ENCODE data around the gene TP53RK.

The TP53RK gene

GRCh38 chr20:46660487-46660886, 28.8 kb downstream of the TP53RK start:
- DNase-seq (ENCODE audit: low spot score) = no peak

- no peak for DNase-seq (ENCODE audit: low spot score)
Observed at GRCh38 chr20:46657618-46658017, 31.6 kb downstream of the TP53RK start.

DNA sequence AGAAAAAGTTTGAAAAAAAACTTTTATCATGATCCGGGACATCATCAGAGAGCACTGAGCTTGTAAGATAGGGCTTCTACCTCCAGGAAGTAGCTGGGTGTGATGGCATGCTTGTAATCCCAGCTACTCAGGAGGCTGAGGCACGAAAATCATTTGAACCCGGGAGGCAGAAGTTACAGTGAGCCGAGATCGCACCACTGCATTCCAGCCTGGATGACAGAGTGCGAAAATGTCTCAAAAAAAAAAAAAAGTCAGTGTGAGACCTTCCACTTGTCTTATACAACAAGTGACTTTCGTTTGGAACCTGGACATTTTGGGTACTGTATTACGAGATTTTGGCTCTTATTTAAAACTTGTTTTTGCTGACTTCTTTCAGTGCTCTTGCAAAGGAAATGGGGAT, 32.1 kb downstream of the TP53RK start:
- DNase-seq (ENCODE audit: low spot score) = no peak

GRCh38 chr20:46652699-46653098, 36.5 kb downstream of the TP53RK start:
- DNase-seq (ENCODE audit: low spot score) = no peak

- DNase-seq (ENCODE audit: low spot score) = no peak
Observed at GRCh38 chr20:46651091-46651962, 37.9 kb downstream of the TP53RK start, which contains the start of gene SLC13A3. Gene SLC13A3, minus strand, starts transcription at chr20:46651459. Its CDS starts 38 bp downstream, at chr20:46651421.

DNA sequence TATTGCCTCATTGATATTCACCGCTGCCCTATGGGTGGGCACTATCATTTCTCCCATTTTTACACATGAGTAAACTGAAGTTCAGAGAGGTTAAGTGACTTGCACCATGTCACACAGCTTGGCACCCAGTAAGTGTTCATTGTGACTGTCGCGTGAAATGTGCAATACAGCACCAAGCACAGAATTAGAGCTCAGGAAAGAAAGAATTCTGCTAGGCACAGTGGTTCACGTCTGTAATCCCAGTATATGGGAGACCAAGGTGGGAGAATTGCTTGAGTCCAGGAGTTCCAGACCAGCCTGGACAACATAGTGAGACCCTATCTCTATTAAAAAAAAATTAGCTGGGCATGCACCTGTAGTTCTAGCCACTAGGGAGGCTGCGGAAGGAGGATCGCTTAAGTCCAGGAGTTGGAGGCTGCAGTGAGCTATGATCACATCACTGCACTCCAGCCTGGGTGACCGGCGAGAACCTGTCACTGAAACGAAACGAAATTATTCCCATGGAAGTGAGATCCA, 38.6 kb downstream of the TP53RK start:
- no peak for DNase-seq (ENCODE audit: low spot score)

GRCh38 chr20:46649965-46650542, 39.2 kb downstream of the TP53RK start:
- no peak for DNase-seq (ENCODE audit: low spot score)

DNA sequence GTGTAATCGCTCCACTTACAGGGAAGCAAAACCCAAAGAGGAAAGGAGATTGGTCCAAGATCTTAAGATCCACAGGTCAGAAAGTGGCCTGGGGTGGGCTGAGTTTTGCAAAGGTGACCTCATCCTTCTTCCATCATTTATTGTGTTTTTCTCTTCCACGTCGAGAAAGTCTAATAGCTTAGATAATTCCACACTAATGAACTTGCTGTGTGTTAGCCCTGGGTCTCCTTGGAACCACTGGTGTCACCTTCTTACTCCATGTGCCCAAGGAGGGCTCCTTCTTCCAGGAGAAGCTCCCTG, 39.6 kb downstream of the TP53RK start:
- no peak for DNase-seq (ENCODE audit: low spot score)

DNA sequence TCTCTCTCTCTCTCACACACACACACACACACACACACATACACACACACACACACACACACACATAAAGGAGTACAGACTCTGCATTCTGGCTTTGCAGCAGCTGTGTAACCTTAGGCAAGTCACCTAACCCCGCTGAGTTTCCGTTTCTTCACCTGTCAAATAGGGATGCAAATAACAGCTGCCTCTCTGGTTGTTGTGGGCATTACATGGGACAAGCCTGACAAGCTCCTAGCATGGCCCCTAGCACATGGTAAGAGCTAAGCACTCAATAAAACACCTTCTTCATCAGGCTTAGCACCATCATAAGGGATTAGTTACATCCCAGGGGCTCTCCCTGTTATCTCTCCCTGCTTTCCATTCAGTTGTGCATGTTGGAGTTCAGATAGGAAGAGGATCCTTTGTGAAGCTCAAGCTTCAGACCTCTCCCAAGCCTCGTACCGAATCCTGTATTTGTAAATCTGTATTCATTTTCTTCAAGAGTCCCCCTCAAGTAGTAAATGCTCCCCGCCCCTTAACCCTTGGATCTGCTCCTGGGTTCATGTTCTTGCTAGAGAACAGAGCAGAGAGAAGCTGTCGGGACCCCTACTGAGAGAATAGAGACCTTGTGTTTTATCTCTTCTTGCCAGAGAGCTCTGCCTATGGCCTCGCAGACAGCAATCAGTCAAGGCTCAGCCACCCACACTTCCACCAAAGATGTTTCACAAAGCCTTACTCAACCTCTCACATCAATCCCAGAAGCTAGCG, 40.2 kb downstream of the TP53RK start:
- no peak for DNase-seq (ENCODE audit: low spot score)

DNA sequence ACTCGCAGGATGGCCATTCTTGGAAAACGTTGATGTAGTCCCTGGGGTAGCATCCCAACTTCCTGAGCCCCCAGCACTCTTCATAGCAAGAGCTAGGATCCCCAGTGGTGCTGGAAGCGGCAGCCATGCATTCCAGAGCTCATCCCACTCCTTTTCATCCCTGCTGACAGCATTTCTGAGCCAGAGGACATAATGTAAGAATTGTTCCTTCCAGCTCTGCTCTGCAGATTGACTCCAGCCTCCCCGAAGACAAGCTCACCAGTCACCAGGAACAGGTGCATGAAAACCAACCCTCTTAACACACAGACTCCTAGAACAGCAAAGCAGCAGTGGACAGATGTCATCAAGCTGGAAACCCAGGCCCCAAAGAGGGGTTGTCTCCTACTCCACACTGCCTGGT, 41.8 kb downstream of the TP53RK start:
- DNase-seq (ENCODE audit: low spot score) = no peak

DNA sequence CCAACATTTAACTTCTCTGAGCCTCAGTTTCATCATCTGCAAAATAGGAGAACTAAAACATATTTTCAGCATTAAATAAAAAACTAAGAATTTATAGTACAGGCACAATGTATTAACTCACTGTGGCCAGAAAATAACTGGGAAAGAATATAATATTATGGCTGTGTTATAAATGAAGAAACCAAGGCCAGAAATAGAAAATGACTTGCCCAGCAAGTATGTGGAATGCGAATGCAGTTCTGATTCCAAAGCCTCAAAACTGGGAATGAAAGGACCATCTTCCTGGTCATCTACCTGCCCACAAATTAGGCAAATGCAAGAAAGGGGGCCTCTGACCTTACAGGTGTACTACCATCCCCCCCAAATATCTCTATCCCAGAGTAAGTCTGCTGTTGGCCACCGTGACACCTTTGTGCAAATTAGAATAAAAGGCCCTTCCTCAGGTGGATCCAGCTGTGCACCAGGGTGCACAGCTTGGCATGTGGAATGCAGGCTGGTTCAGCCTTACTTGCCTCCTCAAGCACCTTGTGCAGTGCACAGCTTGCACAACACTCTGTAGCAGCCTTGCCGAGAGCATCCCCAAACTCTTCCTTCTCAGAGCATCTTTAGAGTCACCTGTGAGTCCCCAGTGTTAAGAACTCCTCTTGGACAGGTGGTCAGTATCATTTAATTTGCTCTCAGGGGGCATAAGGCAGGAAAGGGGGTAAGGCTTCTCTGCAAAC, 42.4 kb downstream of the TP53RK start:
- DNase-seq (ENCODE audit: low spot score) = no peak

DNA sequence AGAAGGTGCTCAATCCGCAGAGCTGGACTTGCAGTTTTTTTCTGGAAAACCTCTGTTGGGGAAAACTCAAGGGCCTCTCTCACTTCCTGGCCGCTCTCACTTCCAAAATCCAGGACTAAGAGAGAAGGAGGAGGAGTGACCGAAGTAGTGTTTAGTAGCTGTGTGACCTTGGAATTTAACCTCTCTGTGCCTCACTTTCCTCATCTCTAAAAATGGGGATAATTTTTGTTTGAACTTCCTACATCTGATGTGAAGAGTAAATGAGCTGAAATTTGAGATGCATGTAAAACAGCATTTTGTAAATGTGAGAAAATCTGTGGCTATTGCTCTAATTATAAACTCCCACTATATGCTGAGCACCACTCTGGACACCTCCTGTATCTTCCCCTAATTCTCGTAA, 43.1 kb downstream of the TP53RK start:
- no peak for DNase-seq (ENCODE audit: low spot score)

DNA sequence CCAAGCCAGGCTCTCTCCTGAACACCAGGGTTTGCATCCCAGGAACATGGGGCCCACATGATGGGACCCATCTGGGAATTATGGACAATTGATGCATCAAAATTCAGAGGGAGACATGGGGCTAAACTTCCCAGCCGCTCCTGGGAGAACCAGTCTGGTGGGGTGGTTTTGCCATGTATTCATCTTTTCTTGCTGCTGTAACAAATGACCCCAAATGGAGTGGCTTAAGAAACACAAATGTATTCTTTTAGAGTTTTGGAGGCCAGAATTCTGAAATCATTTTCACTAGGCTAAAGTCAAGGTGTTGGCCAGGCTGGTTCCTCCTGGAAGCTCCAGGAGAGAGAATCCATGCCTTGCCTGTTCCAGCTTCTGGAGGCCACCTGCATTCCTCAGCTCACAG, 44.5 kb downstream of the TP53RK start:
- no peak for DNase-seq (ENCODE audit: low spot score)

- DNase-seq (ENCODE audit: low spot score) = no peak
Observed at GRCh38 chr20:46644160-46644559, 45.1 kb downstream of the TP53RK start.

DNA sequence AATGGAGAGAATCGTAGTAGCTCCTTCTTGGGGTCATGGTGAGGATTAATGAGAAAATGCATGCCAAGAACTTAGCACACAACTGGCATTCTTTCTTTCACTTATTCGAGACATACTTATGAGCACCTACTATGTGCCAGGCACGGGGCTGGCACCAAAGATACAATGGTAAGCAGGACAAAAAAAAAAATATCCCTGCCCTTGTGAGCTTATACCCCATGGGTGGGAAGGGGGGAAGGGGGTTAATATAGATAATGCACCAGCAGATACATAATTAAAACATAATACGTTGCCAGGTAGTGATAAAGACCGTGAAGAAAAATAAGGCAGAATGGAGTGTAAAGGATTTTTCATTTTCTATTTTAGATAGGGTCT, 46.3 kb downstream of the TP53RK start:
- DNase-seq (ENCODE audit: low spot score) = no peak

DNA sequence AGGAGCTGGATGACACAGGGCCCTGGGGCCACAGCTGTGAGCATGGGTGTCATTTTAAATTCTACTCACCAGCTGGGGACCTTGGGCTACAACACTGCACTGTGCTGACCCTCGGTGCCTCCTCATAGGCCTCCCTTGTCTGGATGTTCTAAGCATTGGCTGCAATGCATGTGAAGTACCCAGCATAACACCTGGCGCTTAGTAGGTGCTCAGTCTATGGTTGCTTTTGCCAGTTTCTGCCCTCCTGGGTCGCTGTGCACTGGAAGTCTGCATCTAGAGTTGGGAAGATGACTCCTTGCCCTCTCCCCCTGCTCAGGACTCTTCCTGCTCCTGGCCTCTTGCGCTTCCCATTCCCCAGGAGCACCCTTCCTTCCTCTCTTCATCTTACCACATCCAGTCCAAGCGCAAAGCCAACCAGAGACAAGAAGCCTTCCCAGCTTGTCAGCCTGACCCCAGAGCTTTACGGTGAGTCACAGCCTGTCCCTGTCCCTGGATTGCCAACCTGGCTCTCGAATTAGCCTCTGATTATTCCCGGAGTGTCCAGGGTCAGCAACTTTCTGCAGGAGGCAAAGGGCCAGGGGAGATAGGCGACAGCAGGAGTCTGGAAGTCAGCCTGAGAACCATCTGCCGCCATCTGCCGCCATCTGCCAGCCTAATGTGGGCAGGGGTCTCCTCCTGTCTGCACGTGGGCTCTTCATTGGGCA, 46.8 kb downstream of the TP53RK start:
- DNase-seq (ENCODE audit: low spot score) = no peak

DNA sequence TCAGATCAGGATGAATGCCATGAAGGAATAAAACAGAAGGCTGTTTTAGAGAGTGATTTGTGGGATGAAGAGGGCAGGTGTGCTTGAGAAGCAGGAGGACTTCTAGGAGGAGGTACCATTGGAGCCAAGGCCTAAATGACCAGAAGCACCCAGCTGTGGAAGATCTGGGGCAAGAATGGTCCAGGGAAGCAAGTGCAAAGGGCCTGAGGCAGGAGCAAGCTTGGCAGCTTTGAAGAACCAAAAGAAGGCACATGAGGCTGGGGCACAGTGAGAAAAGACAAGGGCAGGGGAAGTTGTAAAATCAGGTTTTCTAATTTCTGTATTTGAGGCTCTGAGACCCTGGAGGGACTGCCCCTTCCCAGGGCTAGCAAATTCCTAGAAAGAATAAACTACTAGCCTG, 47.8 kb downstream of the TP53RK start:
- DNase-seq (ENCODE audit: low spot score) = no peak

DNA sequence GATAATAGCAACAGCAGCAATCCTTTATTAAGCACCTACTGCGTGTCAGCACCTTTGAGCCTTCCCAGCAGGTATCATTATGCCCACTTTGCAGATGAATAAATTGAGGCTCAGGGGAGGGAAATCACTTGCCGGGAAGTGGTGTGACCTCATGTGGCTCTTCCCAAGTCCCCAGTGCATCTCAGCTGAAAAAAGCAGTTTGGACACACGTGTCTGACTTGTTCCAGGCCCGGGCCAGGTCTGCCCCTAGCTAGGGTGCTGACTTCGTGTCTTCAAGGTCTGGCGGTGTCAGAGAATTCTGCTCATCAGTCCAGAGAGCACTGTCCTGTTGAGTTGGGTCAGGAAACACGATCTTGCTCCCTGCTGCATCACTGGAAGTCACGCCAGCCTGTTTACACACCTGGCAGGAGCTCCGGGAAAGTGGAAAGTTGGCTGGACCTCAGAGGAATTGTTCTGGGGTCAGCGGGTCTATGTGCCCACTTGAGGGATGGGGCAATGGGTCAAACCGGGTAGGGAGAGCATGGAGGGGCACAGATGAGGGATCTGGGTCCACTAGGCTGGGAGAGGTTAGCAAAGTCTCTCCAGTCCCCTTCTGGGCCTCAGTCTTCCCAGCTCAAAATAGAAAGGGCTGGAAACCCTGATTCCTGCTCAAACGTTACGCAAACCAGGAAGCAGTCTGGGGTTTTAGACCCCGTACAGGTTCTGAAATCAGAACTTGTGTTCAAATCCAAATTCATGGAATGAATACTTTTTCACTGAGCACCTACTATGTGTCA, 48.5 kb downstream of the TP53RK start:
- no peak for DNase-seq (ENCODE audit: low spot score)

DNA sequence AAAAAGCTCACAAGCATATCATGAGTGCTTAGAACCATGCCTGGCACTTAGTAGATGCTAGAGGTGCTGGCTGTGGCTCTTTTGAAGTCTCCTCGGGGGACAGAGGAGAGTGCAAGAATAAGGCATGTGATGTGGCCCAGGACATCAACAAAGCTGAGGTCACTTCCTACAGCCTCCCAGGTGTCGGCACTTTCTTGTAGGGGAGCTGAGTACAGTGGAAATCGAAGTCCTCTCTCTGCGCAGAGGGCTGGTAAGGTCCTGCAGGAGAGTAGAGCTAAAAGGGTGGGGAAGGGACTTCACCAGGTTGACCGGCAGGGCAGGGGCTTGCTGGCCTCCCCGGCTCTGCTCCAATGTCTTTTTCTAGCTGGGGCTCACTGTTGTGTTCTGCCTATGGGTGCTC, 49.2 kb downstream of the TP53RK start:
- DNase-seq (ENCODE audit: low spot score) = no peak

GRCh38 chr20:46639587-46639986, 49.7 kb downstream of the TP53RK start:
- DNase-seq (ENCODE audit: low spot score) = no peak

- no peak for DNase-seq (ENCODE audit: low spot score)
Observed at GRCh38 chr20:46638898-46639274, 50.4 kb downstream of the TP53RK start.

Data from HuH-7 (cell line).